ENCODE results near the gene FAM131C.
"Not testable (repeated sequence)": the region's sequence is repeated elsewhere in the genome, so short reads cannot be mapped to it uniquely, and the experiment has no call there.

The FAM131C gene

GRCh38 chr1:16031551-16031950 lies 41.9 kb downstream of the FAM131C start:
- peaks cover 8% of the 10 kb centered on the region for H3K4me1 ChIP-seq (ENCODE audit: low read depth, poor library complexity, severe bottlenecking)
- no peaks in the 10 kb centered on the region for H4K20me1 ChIP-seq (ENCODE audit: insufficient read depth)
- H3K9ac ChIP-seq: no peak overlapping the region
- peaks cover 2% of the 10 kb centered on the region; the same call in 1 of the 2 replicates for H3K27me3 ChIP-seq (ENCODE audit: insufficient read depth, low read depth)
- H3K4me3 ChIP-seq (IDR thresholded peaks at IDR 0.05; ENCODE audit: insufficient read depth, low read depth, low read length): no peak overlapping the region
- H3K36me3 ChIP-seq (ENCODE audit: insufficient read depth): no peaks in the 10 kb centered on the region
- H3K4me2 ChIP-seq: no peak overlapping the region
- H3K27ac ChIP-seq: no peak overlapping the region
- no peaks in the 10 kb centered on the region for H3K79me2 ChIP-seq (ENCODE audit: insufficient read depth, low read depth)
- no peak for TF ChIP-seq CTCF (conservative IDR thresholded peaks at IDR 0.05; ENCODE audit: low read depth, low read length)
- H2AFZ ChIP-seq (ENCODE audit: low read depth): no peak overlapping the region

GRCh38 chr1:16029288-16029687 lies 44.2 kb downstream of the FAM131C start:
- H3K4me3 ChIP-seq (IDR thresholded peaks at IDR 0.05; ENCODE audit: insufficient read depth, low read depth, low read length): no peak overlapping the region
- no peak overlapping the region for H2AFZ ChIP-seq (ENCODE audit: low read depth)
- no peaks in the 10 kb centered on the region for H3K79me2 ChIP-seq (ENCODE audit: insufficient read depth, low read depth)
- no peak overlapping the region for H3K27ac ChIP-seq
- peaks cover 10% of the 10 kb centered on the region; the same call in 1 of the 2 replicates for H3K27me3 ChIP-seq (ENCODE audit: insufficient read depth, low read depth)
- no peaks in the 10 kb centered on the region for H3K36me3 ChIP-seq (ENCODE audit: insufficient read depth)
- H3K4me2 ChIP-seq: no peak overlapping the region
- TF ChIP-seq CTCF (conservative IDR thresholded peaks at IDR 0.05; ENCODE audit: low read depth, low read length): no peak
- H4K20me1 ChIP-seq (ENCODE audit: insufficient read depth): no peaks in the 10 kb centered on the region
- H3K9ac ChIP-seq: no peak overlapping the region
- peaks cover 15% of the 10 kb centered on the region for H3K4me1 ChIP-seq (ENCODE audit: low read depth, poor library complexity, severe bottlenecking)

- peaks cover 15% of the 10 kb centered on the region for H3K4me1 ChIP-seq (ENCODE audit: low read depth, poor library complexity, severe bottlenecking)
- H4K20me1 ChIP-seq (ENCODE audit: insufficient read depth); H3K9ac ChIP-seq; H3K36me3 ChIP-seq (ENCODE audit: insufficient read depth); H3K4me2 ChIP-seq; H3K27me3 ChIP-seq (ENCODE audit: insufficient read depth, low read depth); H3K79me2 ChIP-seq (ENCODE audit: insufficient read depth, low read depth); H3K4me3 ChIP-seq (IDR thresholded peaks at IDR 0.05; ENCODE audit: insufficient read depth, low read depth, low read length); H3K27ac ChIP-seq; H2AFZ ChIP-seq (ENCODE audit: low read depth): not testable (repeated sequence)
Measured at GRCh38 chr1:16029003-16029268, 44.5 kb downstream of the FAM131C start.

- H3K4me2 ChIP-seq: no peak overlapping the region
- peaks cover 15% of the 10 kb centered on the region for H3K4me1 ChIP-seq (ENCODE audit: low read depth, poor library complexity, severe bottlenecking)
Measured at GRCh38 chr1:16028237-16029002, 45.0 kb downstream of the FAM131C start.

More at GRCh38 chr1:16028237-16029002, 45.0 kb downstream of the FAM131C start:
- Histone ChIP-seq H3K9ac (no peak overlapping the region), H3K4me3 (IDR thresholded peaks at IDR 0.05; ENCODE audit: insufficient read depth, low read depth, low read length) (no peak overlapping the region), H4K20me1 (ENCODE audit: insufficient read depth) (no peaks in the 10 kb centered on the region), H2AFZ (ENCODE audit: low read depth) (no peak overlapping the region), H3K79me2 (ENCODE audit: insufficient read depth, low read depth) (no peaks in the 10 kb centered on the region), H3K27ac (no peak overlapping the region), H3K27me3 (ENCODE audit: insufficient read depth, low read depth) (peaks cover 10% of the 10 kb centered on the region; the same call in 1 of the 2 replicates), H3K36me3 (ENCODE audit: insufficient read depth) (no peaks in the 10 kb centered on the region)
- no peak for TF ChIP-seq CTCF (conservative IDR thresholded peaks at IDR 0.05; ENCODE audit: low read depth, low read length)

Measured in KMS-11 (cell line).